GM19099 (cell line): ENCODE measurements around the gene ERCC1.
A peak's percentile ranks its signal among the peaks of the same experiment; 100 is the strongest.

Experiments used
- POLR2A ChIP-seq: IDR thresholded peaks from 3 replicates; pipeline ENCODE4 v1.6.1; 2011; ENCODE audit warnings: low read depth; ENCODE audit not compliant: insufficient read length; ENCODE audit errors: extremely low read depth

The ERCC1 gene

GRCh38 chr19:45464274-45464673 is 40.6 kb upstream of the ERCC1 start:
- no peak for TF ChIP-seq POLR2A

DNA sequence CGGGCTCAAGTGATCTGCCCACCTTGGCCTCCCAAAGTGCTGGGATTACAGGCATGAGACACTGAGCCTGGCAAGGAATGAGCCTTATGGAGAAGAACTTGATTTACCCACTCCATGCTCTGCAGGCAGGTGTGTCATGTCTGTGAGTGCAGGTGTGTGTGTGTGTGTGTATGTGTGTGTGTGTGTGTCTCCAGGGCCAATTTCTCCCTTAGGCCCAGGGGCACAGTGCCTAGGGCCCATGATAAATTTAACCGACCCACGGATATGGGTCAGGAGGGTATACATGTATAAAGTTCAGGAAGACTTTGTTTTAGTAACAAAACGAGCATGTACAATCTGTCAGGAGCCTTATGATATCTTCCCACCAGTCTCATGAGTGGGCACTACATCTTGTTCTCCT is 39.5 kb upstream of the ERCC1 start:
- no peak for TF ChIP-seq POLR2A

DNA sequence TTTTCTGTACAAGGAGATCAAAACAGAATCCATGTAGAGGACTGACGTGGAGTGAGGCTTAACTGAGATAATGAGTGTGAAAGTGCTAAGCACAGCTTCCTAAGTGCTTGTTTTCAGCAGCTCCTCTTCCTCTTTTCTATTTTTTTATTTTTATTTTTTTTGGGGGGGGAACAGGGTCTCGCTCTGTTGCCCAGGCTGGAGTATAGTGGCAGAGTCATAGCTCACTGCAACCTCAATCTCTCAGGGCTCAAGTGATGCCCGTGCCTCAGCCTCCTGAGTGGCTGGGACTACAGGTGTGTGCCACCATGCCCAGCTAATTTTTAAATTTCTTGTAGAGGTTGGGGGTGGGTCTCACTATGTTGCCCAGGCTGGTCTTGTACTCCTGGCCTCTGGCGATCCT is 38.5 kb upstream of the ERCC1 start:
- no peak for TF ChIP-seq POLR2A

- TF ChIP-seq POLR2A: no peak
Observed at GRCh38 chr19:45460807-45461347, 37.2 kb upstream of the ERCC1 start.

DNA sequence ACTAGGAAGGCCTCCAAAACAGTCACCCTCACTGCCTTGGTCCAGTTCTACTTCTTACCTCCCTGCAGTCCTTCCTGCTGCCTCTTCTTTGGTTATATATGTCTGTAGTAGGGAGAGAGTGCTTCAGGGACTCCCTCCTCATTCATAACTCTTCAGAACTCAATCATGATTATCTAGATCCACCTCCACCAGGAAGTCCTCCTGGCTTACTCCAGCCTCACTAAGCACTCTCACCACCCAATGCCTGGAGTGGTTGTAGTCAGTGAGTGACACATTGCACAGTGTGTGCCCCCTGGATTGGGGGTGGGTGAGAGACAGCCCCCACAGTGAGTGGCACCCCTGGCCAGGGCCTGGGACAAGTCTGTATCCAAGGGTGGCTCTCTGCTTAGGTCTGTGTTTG is 34.1 kb upstream of the ERCC1 start:
- TF ChIP-seq POLR2A: no peak

DNA sequence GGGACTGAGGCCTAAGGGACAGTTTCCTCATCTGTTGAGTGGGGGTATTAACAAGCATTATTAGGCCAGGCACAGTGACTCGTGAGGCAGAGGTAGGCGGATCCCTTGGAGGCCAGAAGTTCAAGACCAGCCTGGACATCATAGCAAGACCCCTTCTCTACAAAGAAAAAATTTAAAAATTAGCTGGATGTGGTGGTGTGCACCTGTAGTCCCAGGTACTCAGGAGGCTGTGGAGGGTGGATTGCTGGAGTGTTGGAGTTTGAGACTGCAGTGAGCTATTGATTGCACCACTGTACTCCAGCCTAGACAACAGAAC is 32.7 kb upstream of the ERCC1 start:
- TF ChIP-seq POLR2A: no peak

- no peak for TF ChIP-seq POLR2A
Observed at GRCh38 chr19:45455707-45456499, 32.2 kb upstream of the ERCC1 start.

DNA sequence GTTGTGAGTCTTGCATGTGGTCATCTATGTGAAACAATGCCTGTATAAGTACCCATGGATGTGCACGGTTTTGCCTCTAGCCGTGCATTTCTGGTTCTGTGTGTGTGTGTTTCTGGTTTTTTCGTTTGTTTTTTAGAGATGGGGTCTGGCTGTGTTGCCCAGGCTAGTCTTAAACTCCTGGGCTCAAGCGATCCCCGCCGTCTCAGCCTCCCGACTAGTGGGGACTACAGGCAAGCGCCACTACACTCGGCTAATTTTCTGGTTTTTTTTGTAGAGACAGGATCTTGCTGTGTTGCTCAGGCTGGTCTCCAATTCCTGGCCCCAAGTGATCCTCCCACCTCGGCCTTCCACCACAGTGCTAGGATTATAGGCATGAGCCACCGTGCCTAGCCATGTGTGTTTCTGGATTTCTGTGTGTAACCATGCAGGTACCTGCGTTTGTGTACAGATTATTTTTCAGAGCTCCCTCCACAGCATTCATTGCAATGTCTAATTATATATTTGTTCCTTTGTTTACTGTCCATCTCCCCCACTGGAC is 28.2 kb upstream of the ERCC1 start:
- no peak for TF ChIP-seq POLR2A

DNA sequence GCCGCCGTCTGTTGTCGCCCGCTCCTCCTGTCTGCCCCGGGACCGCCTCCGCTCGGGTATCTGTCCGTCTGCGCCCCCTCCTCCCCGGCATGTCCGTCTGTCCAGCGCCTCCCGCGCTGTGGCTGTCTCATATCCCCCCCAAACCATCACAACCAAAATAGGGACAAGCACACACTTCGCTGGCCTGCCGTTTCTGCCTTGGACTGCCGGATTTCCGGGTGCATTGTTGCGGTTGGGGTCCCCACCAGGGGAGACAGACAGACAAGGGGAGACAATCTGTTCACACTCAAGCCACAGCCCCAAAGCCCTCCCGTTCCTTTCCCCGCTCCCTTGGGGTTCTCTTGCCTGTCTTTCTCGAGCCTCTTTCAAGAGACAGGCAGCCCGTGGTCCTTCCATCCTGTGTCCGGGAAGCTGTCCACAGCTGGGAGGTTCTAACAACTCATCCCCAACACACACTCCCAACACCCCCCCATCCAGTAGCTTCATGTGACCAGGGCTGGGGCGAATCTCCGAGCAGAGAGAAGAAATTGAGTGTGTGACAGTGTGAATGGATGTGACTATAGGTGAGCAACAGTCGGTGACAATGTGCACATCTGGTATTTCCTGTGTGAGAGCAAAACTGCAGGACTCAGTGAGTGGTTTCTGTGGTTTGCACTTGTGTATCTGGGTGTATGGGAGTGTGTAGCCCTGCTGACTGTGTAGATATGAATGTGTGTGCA is 27.6 kb upstream of the ERCC1 start:
- no peak for TF ChIP-seq POLR2A

GRCh38 chr19:45450012-45450333 is 26.3 kb upstream of the ERCC1 start:
- no peak for TF ChIP-seq POLR2A

DNA sequence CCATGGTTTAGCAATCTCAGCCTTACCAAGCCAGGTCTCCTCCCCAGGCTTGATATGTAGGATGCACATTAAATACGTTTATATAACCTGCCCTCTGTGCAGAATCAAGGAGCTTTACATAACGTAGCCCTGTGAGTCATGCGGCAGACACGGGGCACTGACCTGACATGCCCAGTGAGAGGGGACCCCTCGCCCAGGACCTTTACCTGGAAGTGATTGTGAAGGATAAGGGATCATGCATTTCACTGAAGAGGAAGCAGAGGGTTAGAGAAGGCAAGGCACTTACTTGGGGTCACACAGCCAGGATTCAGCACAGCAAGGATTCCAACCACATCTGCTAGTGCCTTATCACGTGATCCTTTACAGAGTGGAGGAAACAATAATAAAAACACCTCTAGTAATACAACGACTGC is 25.2 kb upstream of the ERCC1 start:
- TF ChIP-seq POLR2A: no peak

- no peak for TF ChIP-seq POLR2A
Observed at GRCh38 chr19:45448425-45448756, 24.7 kb upstream of the ERCC1 start.

- no peak for TF ChIP-seq POLR2A
Observed at GRCh38 chr19:45446944-45447343, 23.2 kb upstream of the ERCC1 start.

DNA sequence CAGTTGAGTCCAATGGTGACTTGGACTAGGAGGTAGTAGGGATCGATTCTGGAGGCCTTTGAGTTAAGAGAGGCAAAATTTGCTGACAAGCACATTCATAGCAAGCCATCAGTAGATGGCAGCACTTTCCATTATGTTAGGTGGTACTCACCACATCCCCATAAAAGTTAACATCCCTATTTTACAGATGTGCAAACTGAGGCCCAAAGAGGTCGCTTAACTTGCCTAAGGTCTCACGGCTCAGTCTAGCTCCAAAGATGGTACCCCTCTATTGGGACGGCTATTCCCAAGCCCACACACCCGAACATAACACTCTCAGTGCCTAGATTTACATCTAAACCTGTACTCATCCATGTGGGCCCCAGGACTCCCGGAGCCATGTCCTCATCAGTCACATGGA is 22.6 kb upstream of the ERCC1 start:
- TF ChIP-seq POLR2A: no peak

DNA sequence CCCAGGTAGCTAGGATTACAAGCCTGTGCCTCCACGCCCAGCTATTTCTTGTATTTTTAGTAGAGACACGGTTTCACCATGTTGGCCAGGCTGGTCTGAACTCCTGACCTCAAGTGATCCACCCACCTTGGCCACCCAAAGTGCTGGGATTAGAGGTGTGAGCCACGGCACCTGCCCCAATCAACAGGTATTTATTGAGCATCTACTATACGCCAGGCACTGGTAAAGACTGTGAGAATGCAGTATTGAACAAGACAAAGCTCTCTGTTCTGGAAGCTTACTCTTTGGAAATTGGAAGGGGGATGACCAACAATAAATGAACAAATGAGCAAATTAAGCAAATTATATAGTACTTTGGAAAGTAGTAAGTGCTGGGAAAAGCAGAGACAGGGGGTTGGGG is 21.4 kb upstream of the ERCC1 start:
- no peak for TF ChIP-seq POLR2A

- TF ChIP-seq POLR2A: peak; percentile 58
Observed at GRCh38 chr19:45444318-45445041, 20.8 kb upstream of the ERCC1 start.
